HEK293 (cell line): ENCODE measurements around the gene AMBRA1.

Source experiments
- CTCF ChIA-PET: fragments of 350-600 bp; formaldehyde crosslinking; extraction: SDS; loops from one replicate; lab custom pipeline; 2021; ENCODE audit warnings: antibody characterized with exemption; lab: Yijun Ruan, JAX
- POLR2A ChIA-PET: fragments of 300-600 bp; formaldehyde crosslinking; extraction: SDS; loops from one replicate; lab custom pipeline; 2020; ENCODE audit warnings: antibody characterized with exemption, inconsistent platforms; lab: Yijun Ruan, JAX
- H3K27ac ChIP-seq: fragments of 200-500 bp; sonication (Bioruptor generic); 2 replicates; pipeline ENCODE4 v1.5.1; 2014; ENCODE audit warnings: low read depth, low read length, control low read depth, inconsistent platforms; ENCODE audit errors: extremely low read depth
- H3K36me3 ChIP-seq, 2 experiments: fragments of 200-500 bp in 1 of 2; sonication (Bioruptor generic) in 1 of 2; 1 replicate in 1 of 2; 2 replicates in 1 of 2; pipeline ENCODE4 v1.5.1; 2014 to 2017; ENCODE audit warnings: inconsistent platforms in 2 of 2, low read length in 2 of 2; ENCODE audit not compliant: control insufficient read depth in 2 of 2, insufficient read depth in 1 of 2
- H3K4me1 ChIP-seq: fragments of 200-500 bp; sonication (Bioruptor generic); 2 replicates; pipeline ENCODE4 v1.5.1; 2014; ENCODE audit warnings: mild to moderate bottlenecking, low read length, inconsistent platforms; ENCODE audit not compliant: control insufficient read depth, insufficient read depth
- H3K4me3 ChIP-seq: 2 replicates; pipeline ENCODE4 v1.5.1; 2011; ENCODE audit warnings: low read depth, mild to moderate bottlenecking, control low read depth, low read length, moderate library complexity
- H3K9me3 ChIP-seq: fragments of 200-500 bp; sonication (Bioruptor generic); 2 replicates; pipeline ENCODE4 v1.5.1; 2014; ENCODE audit warnings: low read depth, low read length, inconsistent platforms; ENCODE audit not compliant: control insufficient read depth, insufficient read depth
- ZBTB17 ChIP-seq: fragments of 450-650 bp; formaldehyde crosslinking; IDR thresholded peaks from 2 replicates; pipeline ENCODE4 v1.5.1; 2016; ENCODE audit warnings: missing biosample characterization, missing genetic modification characterization
- ZIC2 ChIP-seq: fragments of 450-650 bp; formaldehyde crosslinking; IDR thresholded peaks from 2 replicates; pipeline ENCODE4 v1.5.1; 2016; ENCODE audit warnings: missing biosample characterization, missing genetic modification characterization
- ZNF157 ChIP-seq: fragments of 450-650 bp; formaldehyde crosslinking; IDR thresholded peaks from 2 replicates; pipeline ENCODE4 v1.5.1; 2016; ENCODE audit warnings: missing biosample characterization, missing genetic modification characterization
- ZNF223 ChIP-seq: fragments of 450-650 bp; formaldehyde crosslinking; IDR thresholded peaks from 2 replicates; pipeline ENCODE4 v1.5.1; 2016; ENCODE audit warnings: missing biosample characterization, missing genetic modification characterization
- ZNF266 ChIP-seq: fragments of 450-650 bp; formaldehyde crosslinking; IDR thresholded peaks from 2 replicates; pipeline ENCODE4 v1.5.1; 2016; ENCODE audit warnings: missing biosample characterization, missing genetic modification characterization, low read depth
- ZNF529 ChIP-seq: fragments of 450-650 bp; formaldehyde crosslinking; IDR thresholded peaks from 2 replicates; pipeline ENCODE4 v1.5.1; 2017; ENCODE audit warnings: missing genetic modification characterization, missing biosample characterization; ENCODE audit not compliant: insufficient replicate concordance
- ZNF629 ChIP-seq: fragments of 450-650 bp; formaldehyde crosslinking; IDR thresholded peaks from 2 replicates; pipeline ENCODE4 v1.5.1; 2017; ENCODE audit warnings: missing biosample characterization, missing genetic modification characterization
- ZNF654 ChIP-seq: fragments of 450-650 bp; formaldehyde crosslinking; IDR thresholded peaks from 2 replicates; pipeline ENCODE4 v1.5.1; 2016; ENCODE audit warnings: low read depth, missing biosample characterization, missing genetic modification characterization
- ZNF660 ChIP-seq: fragments of 450-650 bp; IDR thresholded peaks from 2 replicates; pipeline ENCODE4 v1.5.1; 2018; ENCODE audit warnings: missing biosample characterization, mild to moderate bottlenecking, missing genetic modification characterization
- TF ChIP-seq, protein P1 (sequence below): fragments of 450-650 bp; formaldehyde crosslinking; IDR thresholded peaks from 2 replicates; pipeline ENCODE4 v1.5.1; 2016; ENCODE audit warnings: missing biosample characterization, missing genetic modification characterization
- TF ChIP-seq, protein P2 (sequence below): fragments of 450-650 bp; IDR thresholded peaks from 2 replicates; pipeline ENCODE4 v1.5.1; 2018; ENCODE audit warnings: missing biosample characterization, missing genetic modification characterization
- TF ChIP-seq, protein P3 (sequence below): fragments of 450-650 bp; formaldehyde crosslinking; IDR thresholded peaks from 2 replicates; pipeline ENCODE4 v1.5.1; 2017; ENCODE audit warnings: missing biosample characterization, missing genetic modification characterization
- TF ChIP-seq, protein P4 (sequence below): fragments of 450-650 bp; formaldehyde crosslinking; IDR thresholded peaks from 2 replicates; pipeline ENCODE4 v1.5.1; 2016; ENCODE audit warnings: missing biosample characterization, missing genetic modification characterization
- TF ChIP-seq, protein P5 (sequence below): fragments of 450-650 bp; formaldehyde crosslinking; IDR thresholded peaks from 2 replicates; pipeline ENCODE4 v1.5.1; 2017; ENCODE audit warnings: missing biosample characterization, mild to moderate bottlenecking, missing genetic modification characterization, moderate library complexity

Gene AMBRA1

DNA sequence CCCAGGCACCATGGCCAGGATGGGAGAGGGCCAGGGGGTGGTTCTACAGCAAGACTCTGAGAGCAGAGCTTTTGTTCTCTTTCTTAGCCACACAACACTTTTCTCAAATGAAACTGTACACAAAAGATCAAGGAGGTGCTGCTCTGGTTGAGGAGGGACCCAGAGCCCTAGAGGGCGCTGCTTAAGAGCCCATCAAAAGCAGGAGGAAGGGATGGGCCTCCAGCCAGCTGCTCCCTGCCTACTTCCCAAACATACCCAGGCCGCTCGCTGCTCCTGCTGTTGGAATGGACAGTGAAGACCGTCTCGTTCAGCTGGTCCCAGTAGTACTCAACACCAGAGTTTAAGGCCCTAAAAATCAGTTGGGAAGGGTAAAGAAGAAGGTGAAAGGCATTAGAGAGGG lies 183.8 kb downstream of the AMBRA1 start:
- TF ChIP-seq, protein P1, sequence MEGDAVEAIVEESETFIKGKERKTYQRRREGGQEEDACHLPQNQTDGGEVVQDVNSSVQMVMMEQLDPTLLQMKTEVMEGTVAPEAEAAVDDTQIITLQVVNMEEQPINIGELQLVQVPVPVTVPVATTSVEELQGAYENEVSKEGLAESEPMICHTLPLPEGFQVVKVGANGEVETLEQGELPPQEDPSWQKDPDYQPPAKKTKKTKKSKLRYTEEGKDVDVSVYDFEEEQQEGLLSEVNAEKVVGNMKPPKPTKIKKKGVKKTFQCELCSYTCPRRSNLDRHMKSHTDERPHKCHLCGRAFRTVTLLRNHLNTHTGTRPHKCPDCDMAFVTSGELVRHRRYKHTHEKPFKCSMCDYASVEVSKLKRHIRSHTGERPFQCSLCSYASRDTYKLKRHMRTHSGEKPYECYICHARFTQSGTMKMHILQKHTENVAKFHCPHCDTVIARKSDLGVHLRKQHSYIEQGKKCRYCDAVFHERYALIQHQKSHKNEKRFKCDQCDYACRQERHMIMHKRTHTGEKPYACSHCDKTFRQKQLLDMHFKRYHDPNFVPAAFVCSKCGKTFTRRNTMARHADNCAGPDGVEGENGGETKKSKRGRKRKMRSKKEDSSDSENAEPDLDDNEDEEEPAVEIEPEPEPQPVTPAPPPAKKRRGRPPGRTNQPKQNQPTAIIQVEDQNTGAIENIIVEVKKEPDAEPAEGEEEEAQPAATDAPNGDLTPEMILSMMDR (tag by site-specific recombination): 0 out of 2 replicates have a peak, but pooled peaks have one; percentile 18
- TF ChIP-seq ZNF223: no peak
- TF ChIP-seq ZNF654 (tag by site-specific recombination): peak; percentile 21; the same call in 1 of the 2 replicates
- TF ChIP-seq, all 188 proteins: peak for 2
- no peak overlapping the region for H3K4me3 ChIP-seq
- peaks cover 3% of the 10 kb centered on the region; the same call in 1 of the 2 replicates for H3K4me1 ChIP-seq
- H3K36me3 ChIP-seq: peaks cover 0 to 59% of the 10 kb centered on the region in 2 experiments; a peak in 2 of 3 replicates
- no peak overlapping the region for H3K27ac ChIP-seq
- POLR2A ChIA-PET: no interaction called here
- H3K9me3 ChIP-seq: no peaks in the 10 kb centered on the region
- CTCF ChIA-PET: interaction anchor here (0.6 to 1.3 kb wide), 4 partner anchors 8 to 126 kb away, joined by 3 to 4 read pairs (median 3); no protein-coding TSS in a partner anchor

DNA sequence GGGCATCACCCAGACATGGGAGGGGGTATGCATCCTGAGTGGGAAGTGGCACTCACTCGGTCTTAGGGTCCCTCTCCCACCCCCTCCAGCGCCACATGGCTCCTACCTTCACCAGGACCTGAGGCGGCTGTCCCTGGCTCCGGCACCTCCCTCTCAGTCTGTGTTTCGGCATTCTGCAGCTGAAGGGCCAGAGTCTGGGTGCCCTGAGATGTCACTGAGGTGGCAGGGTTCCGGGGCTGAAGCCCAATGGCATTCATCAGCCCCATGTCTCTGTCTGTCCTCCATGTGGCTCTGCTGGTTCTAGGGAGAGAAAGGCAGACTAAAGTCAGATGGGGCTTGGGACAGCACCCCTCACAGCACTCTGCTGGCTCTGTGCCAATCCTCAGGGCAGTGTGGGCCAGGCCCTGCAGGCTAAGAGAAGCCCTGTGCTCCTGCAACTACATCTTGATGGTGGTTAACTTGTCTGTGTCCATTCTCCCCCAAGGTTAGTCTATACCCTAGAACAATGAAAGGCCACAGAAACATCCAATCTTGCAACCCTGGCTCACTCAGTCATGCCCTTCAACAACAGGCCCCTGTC lies 185.3 kb downstream of the AMBRA1 start:
- H3K36me3 ChIP-seq: peaks cover 0 to 58% of the 10 kb centered on the region in 2 experiments; a peak in 2 of 3 replicates
- H3K9me3 ChIP-seq: no peaks in the 10 kb centered on the region
- no peak overlapping the region for H3K27ac ChIP-seq
- H3K4me1 ChIP-seq: no peaks in the 10 kb centered on the region
- no peak for TF ChIP-seq ZBTB17 (tag by site-specific recombination)
- TF ChIP-seq, protein P2, sequence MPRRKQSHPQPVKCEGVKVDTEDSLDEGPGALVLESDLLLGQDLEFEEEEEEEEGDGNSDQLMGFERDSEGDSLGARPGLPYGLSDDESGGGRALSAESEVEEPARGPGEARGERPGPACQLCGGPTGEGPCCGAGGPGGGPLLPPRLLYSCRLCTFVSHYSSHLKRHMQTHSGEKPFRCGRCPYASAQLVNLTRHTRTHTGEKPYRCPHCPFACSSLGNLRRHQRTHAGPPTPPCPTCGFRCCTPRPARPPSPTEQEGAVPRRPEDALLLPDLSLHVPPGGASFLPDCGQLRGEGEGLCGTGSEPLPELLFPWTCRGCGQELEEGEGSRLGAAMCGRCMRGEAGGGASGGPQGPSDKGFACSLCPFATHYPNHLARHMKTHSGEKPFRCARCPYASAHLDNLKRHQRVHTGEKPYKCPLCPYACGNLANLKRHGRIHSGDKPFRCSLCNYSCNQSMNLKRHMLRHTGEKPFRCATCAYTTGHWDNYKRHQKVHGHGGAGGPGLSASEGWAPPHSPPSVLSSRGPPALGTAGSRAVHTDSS: no peak
- TF ChIP-seq ZNF223: no peak
- TF ChIP-seq, protein P3, sequence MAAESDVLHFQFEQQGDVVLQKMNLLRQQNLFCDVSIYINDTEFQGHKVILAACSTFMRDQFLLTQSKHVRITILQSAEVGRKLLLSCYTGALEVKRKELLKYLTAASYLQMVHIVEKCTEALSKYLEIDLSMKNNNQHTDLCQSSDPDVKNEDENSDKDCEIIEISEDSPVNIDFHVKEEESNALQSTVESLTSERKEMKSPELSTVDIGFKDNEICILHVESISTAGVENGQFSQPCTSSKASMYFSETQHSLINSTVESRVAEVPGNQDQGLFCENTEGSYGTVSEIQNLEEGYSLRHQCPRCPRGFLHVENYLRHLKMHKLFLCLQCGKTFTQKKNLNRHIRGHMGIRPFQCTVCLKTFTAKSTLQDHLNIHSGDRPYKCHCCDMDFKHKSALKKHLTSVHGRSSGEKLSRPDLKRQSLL (tag by site-specific recombination): no peak
- TF ChIP-seq, protein P4, sequence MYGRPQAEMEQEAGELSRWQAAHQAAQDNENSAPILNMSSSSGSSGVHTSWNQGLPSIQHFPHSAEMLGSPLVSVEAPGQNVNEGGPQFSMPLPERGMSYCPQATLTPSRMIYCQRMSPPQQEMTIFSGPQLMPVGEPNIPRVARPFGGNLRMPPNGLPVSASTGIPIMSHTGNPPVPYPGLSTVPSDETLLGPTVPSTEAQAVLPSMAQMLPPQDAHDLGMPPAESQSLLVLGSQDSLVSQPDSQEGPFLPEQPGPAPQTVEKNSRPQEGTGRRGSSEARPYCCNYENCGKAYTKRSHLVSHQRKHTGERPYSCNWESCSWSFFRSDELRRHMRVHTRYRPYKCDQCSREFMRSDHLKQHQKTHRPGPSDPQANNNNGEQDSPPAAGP (tag by site-specific recombination): no peak
- TF ChIP-seq ZNF660 (tag by site-specific recombination): no peak
- TF ChIP-seq ZNF629 (tag by site-specific recombination): no peak
- TF ChIP-seq ZNF157 (tag by site-specific recombination): no peak
- TF ChIP-seq, protein P5, sequence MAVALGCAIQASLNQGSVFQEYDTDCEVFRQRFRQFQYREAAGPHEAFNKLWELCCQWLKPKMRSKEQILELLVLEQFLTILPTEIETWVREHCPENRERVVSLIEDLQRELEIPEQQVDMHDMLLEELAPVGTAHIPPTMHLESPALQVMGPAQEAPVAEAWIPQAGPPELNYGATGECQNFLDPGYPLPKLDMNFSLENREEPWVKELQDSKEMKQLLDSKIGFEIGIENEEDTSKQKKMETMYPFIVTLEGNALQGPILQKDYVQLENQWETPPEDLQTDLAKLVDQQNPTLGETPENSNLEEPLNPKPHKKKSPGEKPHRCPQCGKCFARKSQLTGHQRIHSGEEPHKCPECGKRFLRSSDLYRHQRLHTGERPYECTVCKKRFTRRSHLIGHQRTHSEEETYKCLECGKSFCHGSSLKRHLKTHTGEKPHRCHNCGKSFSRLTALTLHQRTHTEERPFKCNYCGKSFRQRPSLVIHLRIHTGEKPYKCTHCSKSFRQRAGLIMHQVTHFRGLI: no peak
- no peak overlapping the region for H3K4me3 ChIP-seq
- ChIA-PET POLR2A (no interaction called here), CTCF (interaction anchor here (0.6 to 1.3 kb wide), 5 partner anchors 9 to 56 kb away, joined by 3 to 5 read pairs (median 3); partner anchors contain the start of gene CHRM4)

DNA sequence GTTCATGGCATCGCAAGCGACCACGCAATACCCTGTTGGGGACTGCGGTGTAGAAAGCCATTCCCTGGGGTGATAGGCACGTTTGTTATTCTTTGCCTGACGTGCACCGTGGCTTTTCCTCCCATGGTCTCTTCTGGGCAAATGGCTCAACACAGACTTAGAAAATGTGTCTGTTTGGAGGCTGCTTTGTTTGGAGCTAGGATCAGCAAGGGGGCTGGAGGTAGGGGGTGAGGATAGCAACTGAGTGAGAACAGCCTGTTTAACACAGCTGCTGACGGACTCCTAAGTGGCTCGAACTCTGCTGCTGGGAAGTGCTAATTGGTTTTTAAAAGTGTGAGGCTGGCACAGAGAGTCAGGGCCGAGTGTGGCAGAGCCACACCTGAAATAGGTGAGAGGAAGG lies 186.2 kb downstream of the AMBRA1 start:
- Histone ChIP-seq H3K4me1 (no peaks in the 10 kb centered on the region), H3K27ac (no peak overlapping the region), H3K4me3 (no peak overlapping the region), H3K36me3 (peaks cover 0 to 59% of the 10 kb centered on the region in 2 experiments; a peak in 2 of 3 replicates), H3K9me3 (no peaks in the 10 kb centered on the region)
- no peak for TF ChIP-seq ZNF266 (tag by site-specific recombination)
- TF ChIP-seq ZNF529 (tag by site-specific recombination): no peak
- TF ChIP-seq ZIC2 (tag by site-specific recombination): peak; percentile 81
- TF ChIP-seq, protein P5: no peak
- ChIA-PET CTCF (interaction anchor here (0.8 to 1.2 kb wide), 2 partner anchors 16 to 55 kb away, joined by 3 to 5 read pairs; partner anchors contain the start of gene CHRM4), POLR2A (no interaction called here)
